Measurements from ENCODE around the gene TYRO3. TPM values are rescaled to one million over a fixed set of nuclear protein-coding genes. Genes with fewer than 3 reads are reported as not detected.
A peak's percentile ranks its signal among the peaks of the same experiment; 100 is the strongest.

Gene TYRO3
- total and polyA plus RNA-seq, 4 donors, result 3.4 to 9.8 (median 5.2) TPM

GRCh38 chr15:41574158-41574557 lies 15.1 kb downstream of the TYRO3 start:
- Histone ChIP-seq H3K4me3 (ENCODE audit: low read length in 2 of 2) (no peak overlapping the region), H3K27ac (ENCODE audit: low read depth in 1 of 2, low read length in 2 of 2) (no peak overlapping the region), H3K9me3 (ENCODE audit: control insufficient read depth, low read length) (no peaks in the 10 kb centered on the region), H3K4me1 (ENCODE audit: control insufficient read depth in 1 of 2, insufficient read depth in 2 of 2, low read length in 2 of 2) (no peaks in the 10 kb centered on the region), H3K27me3 (ENCODE audit: control insufficient read depth in 1 of 2, insufficient read depth in 2 of 2, low read length in 1 of 2) (no peaks in the 10 kb centered on the region), H3K36me3 (ENCODE audit: control insufficient read depth in 1 of 2, insufficient read depth in 2 of 2, low read length in 1 of 2) (no peaks in the 10 kb centered on the region)
- WGBS, 2 donors, result 77 to 81% methylated on average over 2 of the region's 2 CpGs
- DNase-seq, result no peak
- ATAC-seq (ENCODE audit: low FRiP score), result no peak
- intact Hi-C loops (cut with DNase I), result no loop called here

GRCh38 chr15:41575282-41575681 lies 16.3 kb downstream of the TYRO3 start:
- ATAC-seq (ENCODE audit: low FRiP score), result no peak
- Histone ChIP-seq H3K9me3 (ENCODE audit: control insufficient read depth, low read length) (no peaks in the 10 kb centered on the region), H3K4me1 (ENCODE audit: control insufficient read depth in 1 of 2, insufficient read depth in 2 of 2, low read length in 2 of 2) (no peaks in the 10 kb centered on the region), H3K4me3 (ENCODE audit: low read length in 2 of 2) (no peak overlapping the region), H3K27ac (ENCODE audit: low read depth in 1 of 2, low read length in 2 of 2) (no peak overlapping the region), H3K36me3 (ENCODE audit: control insufficient read depth in 1 of 2, insufficient read depth in 2 of 2, low read length in 1 of 2) (no peaks in the 10 kb centered on the region), H3K27me3 (ENCODE audit: control insufficient read depth in 1 of 2, insufficient read depth in 2 of 2, low read length in 1 of 2) (no peaks in the 10 kb centered on the region)
- DNase-seq, result no peak
- intact Hi-C loops (cut with DNase I), result no loop called here
- WGBS, 2 donors, result 56 to 59% methylated on average over 6 of the region's 6 CpGs

DNA sequence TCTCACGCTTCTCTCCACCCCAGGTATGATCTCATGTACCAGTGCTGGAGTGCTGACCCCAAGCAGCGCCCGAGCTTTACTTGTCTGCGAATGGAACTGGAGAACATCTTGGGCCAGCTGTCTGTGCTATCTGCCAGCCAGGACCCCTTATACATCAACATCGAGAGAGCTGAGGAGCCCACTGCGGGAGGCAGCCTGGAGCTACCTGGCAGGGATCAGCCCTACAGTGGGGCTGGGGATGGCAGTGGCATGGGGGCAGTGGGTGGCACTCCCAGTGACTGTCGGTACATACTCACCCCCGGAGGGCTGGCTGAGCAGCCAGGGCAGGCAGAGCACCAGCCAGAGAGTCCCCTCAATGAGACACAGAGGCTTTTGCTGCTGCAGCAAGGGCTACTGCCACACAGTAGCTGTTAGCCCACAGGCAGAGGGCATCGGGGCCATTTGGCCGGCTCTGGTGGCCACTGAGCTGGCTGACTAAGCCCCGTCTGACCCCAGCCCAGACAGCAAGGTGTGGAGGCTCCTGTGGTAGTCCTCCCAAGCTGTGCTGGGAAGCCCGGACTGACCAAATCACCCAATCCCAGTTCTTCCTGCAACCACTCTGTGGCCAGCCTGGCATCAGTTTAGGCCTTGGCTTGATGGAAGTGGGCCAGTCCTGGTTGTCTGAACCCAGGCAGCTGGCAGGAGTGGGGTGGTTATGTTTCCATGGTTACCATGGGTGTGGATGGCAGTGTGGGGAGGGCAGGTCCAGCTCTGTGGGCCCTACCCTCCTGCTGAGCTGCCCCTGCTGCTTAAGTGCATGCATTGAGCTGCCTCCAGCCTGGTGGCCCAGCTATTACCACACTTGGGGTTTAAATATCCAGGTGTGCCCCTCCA lies 19.1 kb downstream of the TYRO3 start:
- no peak overlapping the region for H3K27ac ChIP-seq (ENCODE audit: low read depth in 1 of 2, low read length in 2 of 2)
- intact Hi-C loops (cut with DNase I), result no loop called here

GRCh38 chr15:41578736-41579383 lies 19.8 kb downstream of the TYRO3 start:
- no peaks in the 10 kb centered on the region for H3K36me3 ChIP-seq (ENCODE audit: control insufficient read depth in 1 of 2, insufficient read depth in 2 of 2, low read length in 1 of 2)
- no peak overlapping the region for H3K4me3 ChIP-seq (ENCODE audit: low read length in 2 of 2)
- WGBS, 2 donors, result 59 to 64% methylated on average over 9 of the region's 9 CpGs
- intact Hi-C loops (cut with DNase I), result no loop called here
- no peak overlapping the region for H3K27ac ChIP-seq (ENCODE audit: low read depth in 1 of 2, low read length in 2 of 2)
- DNase-seq (no peak), ATAC-seq (ENCODE audit: low FRiP score) (peak; percentile 45)
- H3K4me1 ChIP-seq (ENCODE audit: control insufficient read depth in 1 of 2, insufficient read depth in 2 of 2, low read length in 2 of 2), result no peaks in the 10 kb centered on the region
- H3K9me3 ChIP-seq (ENCODE audit: control insufficient read depth, low read length), result no peaks in the 10 kb centered on the region
- no peaks in the 10 kb centered on the region for H3K27me3 ChIP-seq (ENCODE audit: control insufficient read depth in 1 of 2, insufficient read depth in 2 of 2, low read length in 1 of 2)

More for the DNA sequence above, 19.1 kb downstream of the TYRO3 start:
- Histone ChIP-seq H3K4me3 (ENCODE audit: low read length in 2 of 2) (no peak overlapping the region), H3K4me1 (ENCODE audit: control insufficient read depth in 1 of 2, insufficient read depth in 2 of 2, low read length in 2 of 2) (no peaks in the 10 kb centered on the region), H3K27me3 (ENCODE audit: control insufficient read depth in 1 of 2, insufficient read depth in 2 of 2, low read length in 1 of 2) (no peaks in the 10 kb centered on the region), H3K9me3 (ENCODE audit: control insufficient read depth, low read length) (no peaks in the 10 kb centered on the region), H3K36me3 (ENCODE audit: control insufficient read depth in 1 of 2, insufficient read depth in 2 of 2, low read length in 1 of 2) (no peaks in the 10 kb centered on the region)
- no peak for DNase-seq
- WGBS, 2 donors, result 93 to 94% methylated on average over 12 of the region's 12 CpGs
- ATAC-seq (ENCODE audit: low FRiP score), result peak; percentile 80

GRCh38 chr15:41581110-41581509 lies 22.1 kb downstream of the TYRO3 start:
- Histone ChIP-seq H3K9me3 (ENCODE audit: control insufficient read depth, low read length) (no peaks in the 10 kb centered on the region), H3K27ac (ENCODE audit: low read depth in 1 of 2, low read length in 2 of 2) (no peak overlapping the region), H3K27me3 (ENCODE audit: control insufficient read depth in 1 of 2, insufficient read depth in 2 of 2, low read length in 1 of 2) (no peaks in the 10 kb centered on the region), H3K4me3 (ENCODE audit: low read length in 2 of 2) (no peak overlapping the region), H3K36me3 (ENCODE audit: control insufficient read depth in 1 of 2, insufficient read depth in 2 of 2, low read length in 1 of 2) (no peaks in the 10 kb centered on the region), H3K4me1 (ENCODE audit: control insufficient read depth in 1 of 2, insufficient read depth in 2 of 2, low read length in 2 of 2) (no peaks in the 10 kb centered on the region)
- intact Hi-C loops (cut with DNase I), result no loop called here
- 87 to 97% methylated on average over 2 of the region's 2 CpGs for WGBS, 2 donors
- DNase-seq, result no peak
- no peak for ATAC-seq (ENCODE audit: low FRiP score)

GRCh38 chr15:41583795-41584194 lies 24.8 kb downstream of the TYRO3 start:
- intact Hi-C loops (cut with DNase I), result no loop called here

GRCh38 chr15:41584636-41585126 lies 25.7 kb downstream of the TYRO3 start:
- Histone ChIP-seq H3K27ac (ENCODE audit: low read depth in 1 of 2, low read length in 2 of 2) (no peak overlapping the region), H3K4me3 (ENCODE audit: low read length in 2 of 2) (no peak overlapping the region), H3K4me1 (ENCODE audit: control insufficient read depth in 1 of 2, insufficient read depth in 2 of 2, low read length in 2 of 2) (no peaks in the 10 kb centered on the region), H3K27me3 (ENCODE audit: control insufficient read depth in 1 of 2, insufficient read depth in 2 of 2, low read length in 1 of 2) (no peaks in the 10 kb centered on the region), H3K9me3 (ENCODE audit: control insufficient read depth, low read length) (no peaks in the 10 kb centered on the region), H3K36me3 (ENCODE audit: control insufficient read depth in 1 of 2, insufficient read depth in 2 of 2, low read length in 1 of 2) (no peaks in the 10 kb centered on the region)
- intact Hi-C loops (cut with DNase I), result no loop called here
- no peak for ATAC-seq (ENCODE audit: low FRiP score)
- 97 to 99% methylated on average over 7 of the region's 7 CpGs for WGBS, 2 donors
- DNase-seq, result no peak

More at GRCh38 chr15:41583795-41584194, 24.8 kb downstream of the TYRO3 start:
- Histone ChIP-seq H3K27ac (ENCODE audit: low read depth in 1 of 2, low read length in 2 of 2) (no peak overlapping the region), H3K27me3 (ENCODE audit: control insufficient read depth in 1 of 2, insufficient read depth in 2 of 2, low read length in 1 of 2) (no peaks in the 10 kb centered on the region), H3K4me1 (ENCODE audit: control insufficient read depth in 1 of 2, insufficient read depth in 2 of 2, low read length in 2 of 2) (no peaks in the 10 kb centered on the region), H3K9me3 (ENCODE audit: control insufficient read depth, low read length) (no peaks in the 10 kb centered on the region), H3K4me3 (ENCODE audit: low read length in 2 of 2) (no peak overlapping the region), H3K36me3 (ENCODE audit: control insufficient read depth in 1 of 2, insufficient read depth in 2 of 2, low read length in 1 of 2) (no peaks in the 10 kb centered on the region)
- 96 to 97% methylated on average over 6 of the region's 6 CpGs for WGBS, 2 donors
- DNase-seq, result no peak
- no peak for ATAC-seq (ENCODE audit: low FRiP score)

GRCh38 chr15:41585127-41586047 lies 26.4 kb downstream of the TYRO3 start:
- intact Hi-C loops (cut with DNase I), result no loop called here
- 3% methylated on average over 75 to 78 of the region's 78 CpGs for WGBS, 2 donors
- H3K9me3 ChIP-seq (ENCODE audit: control insufficient read depth, low read length), result no peaks in the 10 kb centered on the region
- no peaks in the 10 kb centered on the region for H3K27me3 ChIP-seq (ENCODE audit: control insufficient read depth in 1 of 2, insufficient read depth in 2 of 2, low read length in 1 of 2)
- no peaks in the 10 kb centered on the region for H3K36me3 ChIP-seq (ENCODE audit: control insufficient read depth in 1 of 2, insufficient read depth in 2 of 2, low read length in 1 of 2)
- no peaks in the 10 kb centered on the region for H3K4me1 ChIP-seq (ENCODE audit: control insufficient read depth in 1 of 2, insufficient read depth in 2 of 2, low read length in 2 of 2)
- peak overlapping the region; percentile 39 to 54 for H3K4me3 ChIP-seq (ENCODE audit: low read length in 2 of 2)
- peak; percentile 70 for ATAC-seq (ENCODE audit: low FRiP score)
- no peak overlapping the region for H3K27ac ChIP-seq (ENCODE audit: low read depth in 1 of 2, low read length in 2 of 2)
- DNase-seq, result peak; percentile 72 to 84
